Endodermal cell (in vitro differentiated cells): Measurements from ENCODE around the gene ATP13A2. TPM values are rescaled to one million over a fixed set of nuclear protein-coding genes. Genes with fewer than 3 reads are reported as not detected.

Experiments used
- DNase-seq: peaks from one replicate; pipeline ENCODE4 v3.0.0-alpha.2; 2017
- H3K27ac ChIP-seq: 2 replicates; pipeline ENCODE4 v1.5.1; 2013; ENCODE audit warnings: mild to moderate bottlenecking, low read depth, low read length, moderate library complexity
- H3K27me3 ChIP-seq: 2 replicates; pipeline ENCODE4 v1.6.1; 2013; ENCODE audit warnings: mild to moderate bottlenecking, low read length, moderate library complexity; ENCODE audit not compliant: insufficient read depth, control insufficient read depth, poor library complexity, severe bottlenecking
- H3K36me3 ChIP-seq: 2 replicates; pipeline ENCODE4 v1.7.0; 2013; ENCODE audit warnings: mild to moderate bottlenecking, low read length, moderate library complexity; ENCODE audit not compliant: control insufficient read depth, insufficient read depth
- H3K4me1 ChIP-seq: one replicate; pipeline ENCODE4 v1.7.0; 2013; ENCODE audit warnings: low read length; ENCODE audit not compliant: control insufficient read depth, insufficient read depth
- H3K4me3 ChIP-seq: 2 replicates; pipeline ENCODE4 v1.5.1; 2013; ENCODE audit warnings: mild to moderate bottlenecking, low read length, moderate library complexity
- H3K9ac ChIP-seq: 2 replicates; pipeline ENCODE4 v1.6.1; 2013; ENCODE audit warnings: mild to moderate bottlenecking, low read length, moderate library complexity; ENCODE audit not compliant: poor library complexity, severe bottlenecking; ENCODE audit errors: extremely low read depth
- H3K9me3 ChIP-seq: 2 replicates; pipeline ENCODE4 v1.6.1; 2013; ENCODE audit warnings: mild to moderate bottlenecking, low read length, moderate library complexity; ENCODE audit not compliant: control insufficient read depth
- H3K27ac Mint-ChIP-seq: 2 replicates; pipeline ENCODE4 v1.8.0; 2020; ENCODE audit warnings: mixed read lengths
- H3K27me3 Mint-ChIP-seq: 2 replicates; pipeline ENCODE4 v1.8.0; 2021; ENCODE audit warnings: mild to moderate bottlenecking, mixed read lengths; ENCODE audit not compliant: insufficient read depth
- H3K36me3 Mint-ChIP-seq: 2 replicates; pipeline ENCODE4 v1.8.0; 2020; ENCODE audit warnings: low read depth, mixed read lengths
- H3K4me1 Mint-ChIP-seq: 2 replicates; pipeline ENCODE4 v1.8.0; 2020; ENCODE audit warnings: mixed read lengths
- H3K4me3 Mint-ChIP-seq: 2 replicates; pipeline ENCODE4 v1.8.0; 2020; ENCODE audit warnings: mild to moderate bottlenecking, moderate library complexity, mixed read lengths
- H3K9me3 Mint-ChIP-seq: 2 replicates; pipeline ENCODE4 v1.8.0; 2020; ENCODE audit warnings: mild to moderate bottlenecking, mixed read lengths
- CTCF ChIP-seq: fragments of 200-600 bp; sonication (generic); conservative IDR thresholded peaks from 2 replicates; pipeline ENCODE4 v1.5.0; 2021; ENCODE audit warnings: antibody characterized with exemption, mild to moderate bottlenecking
- whole genome bisulfite sequencing, 2 experiments: methylation state at CpG; one replicate each; pipeline versions ENCODE4 v1.1.5 to v1.1.7; 2013; ENCODE audit warnings: missing lambda C conversion rate in 2 of 2, mixed read lengths in 1 of 2; ENCODE audit not compliant: insufficient coverage in 1 of 2, insufficient read length in 1 of 2; 5-methylcytosine and 5-hydroxymethylcytosine counted together
- total RNA-seq, 2 donors: library from RNA; stranded (reverse); fragmentation: NEBNext Ultra II Directional in 1 of 2; extraction: Animal tissue kit (Norgen Biotek cat#: 25700) in 1 of 2; gene quantifications; 2 replicates in 1 of 2; 3 replicates in 1 of 2; pipeline ENCODE4 v1.2.1, GENCODE V29; 2021

Gene ATP13A2
- total RNA-seq, 2 donors from 2014 or later: 69.4 to 82.6 TPM

- H3K27me3 ChIP-seq: no peaks in the 10 kb centered on the region
- H3K4me3 ChIP-seq: no peak overlapping the region
- peaks cover 6% of the 10 kb centered on the region for H3K4me1 ChIP-seq
- no peaks in the 10 kb centered on the region for H3K9me3 ChIP-seq
- H3K4me3 Mint-ChIP-seq: no peak overlapping the region
- H3K9me3 Mint-ChIP-seq: no peaks in the 10 kb centered on the region
- peaks cover 3% of the 10 kb centered on the region for H3K36me3 Mint-ChIP-seq
- H3K36me3 ChIP-seq: peaks cover 4% of the 10 kb centered on the region
- no peak overlapping the region for H3K27ac ChIP-seq
- no peak for TF ChIP-seq CTCF
- peaks cover 18% of the 10 kb centered on the region for H3K4me1 Mint-ChIP-seq
- no peaks in the 10 kb centered on the region for H3K27me3 Mint-ChIP-seq
- no peak overlapping the region for H3K27ac Mint-ChIP-seq
- no peak overlapping the region for H3K9ac ChIP-seq
- no peak for DNase-seq
- WGBS, 2 experiments: 94 to 100% methylated on average over 1 to 3 of the region's 4 CpGs
Measured at GRCh38 chr1:17009706-17010105, 2.0 kb downstream of the ATP13A2 start.

- no peak overlapping the region for H3K9ac ChIP-seq
- H3K27me3 Mint-ChIP-seq: no peaks in the 10 kb centered on the region
- no peak for DNase-seq
- peaks cover 15% of the 10 kb centered on the region for H3K4me1 Mint-ChIP-seq
- WGBS, 2 experiments: 90 to 92% methylated on average over 6 to 15 of the region's 15 CpGs
- H3K27ac ChIP-seq: no peak overlapping the region
- no peak overlapping the region for H3K4me3 ChIP-seq
- peaks cover 6% of the 10 kb centered on the region for H3K4me1 ChIP-seq
- no peak overlapping the region for H3K27ac Mint-ChIP-seq
- H3K4me3 Mint-ChIP-seq: no peak overlapping the region
- H3K9me3 ChIP-seq: no peaks in the 10 kb centered on the region
- no peaks in the 10 kb centered on the region for H3K27me3 ChIP-seq
- H3K9me3 Mint-ChIP-seq: no peaks in the 10 kb centered on the region
- H3K36me3 ChIP-seq: peaks cover 13% of the 10 kb centered on the region
- peaks cover 11% of the 10 kb centered on the region for H3K36me3 Mint-ChIP-seq
- TF ChIP-seq CTCF: no peak
Measured at GRCh38 chr1:17008208-17008855, 3.4 kb downstream of the ATP13A2 start.

GRCh38 chr1:17007121-17007520 is 4.6 kb downstream of the ATP13A2 start:
- TF ChIP-seq CTCF: no peak
- Mint-ChIP-seq H3K36me3 (peaks cover 16% of the 10 kb centered on the region), H3K27ac (no peak overlapping the region), H3K9me3 (no peaks in the 10 kb centered on the region), H3K4me1 (peaks cover 3% of the 10 kb centered on the region), H3K27me3 (no peaks in the 10 kb centered on the region), H3K4me3 (no peak overlapping the region)
- H3K4me1 ChIP-seq: peaks cover 3% of the 10 kb centered on the region
- 77 to 84% methylated on average over 8 of the region's 8 CpGs for WGBS, 2 experiments
- H3K27me3 ChIP-seq: no peaks in the 10 kb centered on the region
- no peak overlapping the region for H3K27ac ChIP-seq
- H3K9ac ChIP-seq: no peak overlapping the region
- H3K9me3 ChIP-seq: no peaks in the 10 kb centered on the region
- no peak for DNase-seq
- H3K36me3 ChIP-seq: peaks cover 21% of the 10 kb centered on the region
- no peak overlapping the region for H3K4me3 ChIP-seq
